SHP77 treated with DMSO at 0.1 percent for 48 hours (cell line): ENCODE results near the gene SDK1.
"Not testable (repeated sequence)": the region's sequence is repeated elsewhere in the genome, so short reads cannot be mapped to it uniquely, and the experiment has no call there.

ENCODE experiments used
- DNase-seq: peaks from one replicate; lab custom pipeline; 2025; lab: John Stamatoyannopoulos, UW

The SDK1 gene

GRCh38 chr7:4077980-4078379 lies 776.9 kb downstream of the SDK1 start:
- DNase-seq, result no peak

- no peak for DNase-seq
These were observed 777.5 kb downstream of the SDK1 start for GRCh38 chr7:4078580-4078979.

GRCh38 chr7:4079366-4079765 lies 778.3 kb downstream of the SDK1 start:
- no peak for DNase-seq

- DNase-seq, result no peak
These were observed 778.9 kb downstream of the SDK1 start for GRCh38 chr7:4079956-4080355.

- no peak for DNase-seq
These were observed 779.9 kb downstream of the SDK1 start for GRCh38 chr7:4080954-4081353.

- DNase-seq, result no peak
These were observed 782.5 kb downstream of the SDK1 start for GRCh38 chr7:4083513-4083912.

- DNase-seq, result no peak
These were observed 783.2 kb downstream of the SDK1 start for GRCh38 chr7:4084271-4084670.

- no peak for DNase-seq
These were observed 785.1 kb downstream of the SDK1 start for GRCh38 chr7:4085937-4086691.

GRCh38 chr7:4086723-4087122 lies 785.7 kb downstream of the SDK1 start:
- DNase-seq, result no peak

- no peak for DNase-seq
These were observed 790.7 kb downstream of the SDK1 start for GRCh38 chr7:4091767-4092166.

- DNase-seq, result no peak
These were observed 792.0 kb downstream of the SDK1 start for GRCh38 chr7:4093035-4093434.

- no peak for DNase-seq
These were observed 792.4 kb downstream of the SDK1 start for GRCh38 chr7:4093483-4093882.

GRCh38 chr7:4094158-4094557 lies 793.1 kb downstream of the SDK1 start:
- DNase-seq, result not testable (repeated sequence)

GRCh38 chr7:4097001-4097609 lies 796.1 kb downstream of the SDK1 start:
- no peak for DNase-seq

GRCh38 chr7:4098169-4098568 lies 797.1 kb downstream of the SDK1 start:
- no peak for DNase-seq

GRCh38 chr7:4099651-4100050 lies 798.6 kb downstream of the SDK1 start:
- DNase-seq, result no peak

- no peak for DNase-seq
These were observed 799.1 kb downstream of the SDK1 start for GRCh38 chr7:4100148-4100547.

GRCh38 chr7:4100691-4101090 lies 799.6 kb downstream of the SDK1 start:
- no peak for DNase-seq

GRCh38 chr7:4102231-4102841 lies 801.3 kb downstream of the SDK1 start:
- no peak for DNase-seq

- peak; percentile 17 for DNase-seq
These were observed 802.5 kb downstream of the SDK1 start for GRCh38 chr7:4103352-4104091.

GRCh38 chr7:4107839-4108238 lies 806.8 kb downstream of the SDK1 start:
- no peak for DNase-seq

- no peak for DNase-seq
These were observed 807.9 kb downstream of the SDK1 start for GRCh38 chr7:4108951-4109350.
